Neural cell (in vitro differentiated cells): ENCODE measurements around the gene TBC1D32.

Experiments
- EP300 ChIP-seq: fragments of 450-650 bp; conservative IDR thresholded peaks from 2 replicates; pipeline ENCODE4 v1.6.1; 2014; ENCODE audit warnings: antibody characterized with exemption, mild to moderate bottlenecking, moderate library complexity; ENCODE audit not compliant: poor library complexity, severe bottlenecking
- EZH2 ChIP-seq: fragments of 200-600, 300-800 bp; shearing (Covaris generic), sonication (generic); IDR thresholded peaks from 2 replicates; pipeline ENCODE4 v1.6.1; 2014; ENCODE audit warnings: antibody characterized with exemption, low read length, borderline replicate concordance, mild to moderate bottlenecking; ENCODE audit not compliant: insufficient read depth, poor library complexity, severe bottlenecking
- POLR2AphosphoS5 ChIP-seq: IDR thresholded peaks from 2 replicates; pipeline ENCODE4 v1.6.1; 2012
- RAD21 ChIP-seq: fragments of 450-650 bp; conservative IDR thresholded peaks from 2 replicates; pipeline ENCODE4 v1.6.1; 2014; ENCODE audit warnings: antibody characterized with exemption, mild to moderate bottlenecking, moderate library complexity
- TAF1 ChIP-seq: IDR thresholded peaks from 2 replicates; pipeline ENCODE4 v1.6.1; 2012; ENCODE audit warnings: low read depth
- TF ChIP-seq, protein P1 (sequence below): fragments of 450-650 bp; IDR thresholded peaks from 2 replicates; pipeline ENCODE4 v1.5.1; 2014; ENCODE audit warnings: antibody characterized with exemption, mild to moderate bottlenecking, moderate library complexity; ENCODE audit not compliant: poor library complexity, severe bottlenecking
- TF ChIP-seq, protein P2 (sequence below): IDR thresholded peaks from 2 replicates; pipeline ENCODE4 v1.6.1; 2012; ENCODE audit warnings: borderline replicate concordance

DNA sequence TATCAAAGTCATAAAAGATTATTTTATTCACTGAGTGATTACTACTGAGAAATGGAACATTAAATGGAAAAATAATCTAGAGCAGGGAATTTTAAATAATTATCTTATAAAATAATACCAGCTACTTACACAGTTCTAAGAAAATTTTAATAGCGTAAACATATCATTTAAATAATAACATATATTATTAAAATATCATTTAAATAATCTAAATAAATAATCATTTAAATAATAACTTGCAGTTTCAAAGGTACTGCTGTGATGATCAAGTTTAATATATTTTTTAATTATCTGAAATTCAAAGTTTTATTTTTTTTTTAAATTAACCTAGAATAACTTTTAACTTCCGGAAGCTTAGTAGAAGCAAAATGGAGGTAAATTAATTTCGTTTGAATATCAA lies 301.2 kb downstream of the TBC1D32 start:
- TF ChIP-seq EZH2, result no peak
- TF ChIP-seq, protein P1, sequence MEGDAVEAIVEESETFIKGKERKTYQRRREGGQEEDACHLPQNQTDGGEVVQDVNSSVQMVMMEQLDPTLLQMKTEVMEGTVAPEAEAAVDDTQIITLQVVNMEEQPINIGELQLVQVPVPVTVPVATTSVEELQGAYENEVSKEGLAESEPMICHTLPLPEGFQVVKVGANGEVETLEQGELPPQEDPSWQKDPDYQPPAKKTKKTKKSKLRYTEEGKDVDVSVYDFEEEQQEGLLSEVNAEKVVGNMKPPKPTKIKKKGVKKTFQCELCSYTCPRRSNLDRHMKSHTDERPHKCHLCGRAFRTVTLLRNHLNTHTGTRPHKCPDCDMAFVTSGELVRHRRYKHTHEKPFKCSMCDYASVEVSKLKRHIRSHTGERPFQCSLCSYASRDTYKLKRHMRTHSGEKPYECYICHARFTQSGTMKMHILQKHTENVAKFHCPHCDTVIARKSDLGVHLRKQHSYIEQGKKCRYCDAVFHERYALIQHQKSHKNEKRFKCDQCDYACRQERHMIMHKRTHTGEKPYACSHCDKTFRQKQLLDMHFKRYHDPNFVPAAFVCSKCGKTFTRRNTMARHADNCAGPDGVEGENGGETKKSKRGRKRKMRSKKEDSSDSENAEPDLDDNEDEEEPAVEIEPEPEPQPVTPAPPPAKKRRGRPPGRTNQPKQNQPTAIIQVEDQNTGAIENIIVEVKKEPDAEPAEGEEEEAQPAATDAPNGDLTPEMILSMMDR, result no peak
- TF ChIP-seq EP300, result no peak
- no peak for TF ChIP-seq RAD21
- TF ChIP-seq, protein P2, sequence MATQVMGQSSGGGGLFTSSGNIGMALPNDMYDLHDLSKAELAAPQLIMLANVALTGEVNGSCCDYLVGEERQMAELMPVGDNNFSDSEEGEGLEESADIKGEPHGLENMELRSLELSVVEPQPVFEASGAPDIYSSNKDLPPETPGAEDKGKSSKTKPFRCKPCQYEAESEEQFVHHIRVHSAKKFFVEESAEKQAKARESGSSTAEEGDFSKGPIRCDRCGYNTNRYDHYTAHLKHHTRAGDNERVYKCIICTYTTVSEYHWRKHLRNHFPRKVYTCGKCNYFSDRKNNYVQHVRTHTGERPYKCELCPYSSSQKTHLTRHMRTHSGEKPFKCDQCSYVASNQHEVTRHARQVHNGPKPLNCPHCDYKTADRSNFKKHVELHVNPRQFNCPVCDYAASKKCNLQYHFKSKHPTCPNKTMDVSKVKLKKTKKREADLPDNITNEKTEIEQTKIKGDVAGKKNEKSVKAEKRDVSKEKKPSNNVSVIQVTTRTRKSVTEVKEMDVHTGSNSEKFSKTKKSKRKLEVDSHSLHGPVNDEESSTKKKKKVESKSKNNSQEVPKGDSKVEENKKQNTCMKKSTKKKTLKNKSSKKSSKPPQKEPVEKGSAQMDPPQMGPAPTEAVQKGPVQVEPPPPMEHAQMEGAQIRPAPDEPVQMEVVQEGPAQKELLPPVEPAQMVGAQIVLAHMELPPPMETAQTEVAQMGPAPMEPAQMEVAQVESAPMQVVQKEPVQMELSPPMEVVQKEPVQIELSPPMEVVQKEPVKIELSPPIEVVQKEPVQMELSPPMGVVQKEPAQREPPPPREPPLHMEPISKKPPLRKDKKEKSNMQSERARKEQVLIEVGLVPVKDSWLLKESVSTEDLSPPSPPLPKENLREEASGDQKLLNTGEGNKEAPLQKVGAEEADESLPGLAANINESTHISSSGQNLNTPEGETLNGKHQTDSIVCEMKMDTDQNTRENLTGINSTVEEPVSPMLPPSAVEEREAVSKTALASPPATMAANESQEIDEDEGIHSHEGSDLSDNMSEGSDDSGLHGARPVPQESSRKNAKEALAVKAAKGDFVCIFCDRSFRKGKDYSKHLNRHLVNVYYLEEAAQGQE, result no peak
- TF ChIP-seq POLR2AphosphoS5, result no peak
- TF ChIP-seq TAF1, result no peak
